ENCODE results near the gene TUBA3D.

DNA sequence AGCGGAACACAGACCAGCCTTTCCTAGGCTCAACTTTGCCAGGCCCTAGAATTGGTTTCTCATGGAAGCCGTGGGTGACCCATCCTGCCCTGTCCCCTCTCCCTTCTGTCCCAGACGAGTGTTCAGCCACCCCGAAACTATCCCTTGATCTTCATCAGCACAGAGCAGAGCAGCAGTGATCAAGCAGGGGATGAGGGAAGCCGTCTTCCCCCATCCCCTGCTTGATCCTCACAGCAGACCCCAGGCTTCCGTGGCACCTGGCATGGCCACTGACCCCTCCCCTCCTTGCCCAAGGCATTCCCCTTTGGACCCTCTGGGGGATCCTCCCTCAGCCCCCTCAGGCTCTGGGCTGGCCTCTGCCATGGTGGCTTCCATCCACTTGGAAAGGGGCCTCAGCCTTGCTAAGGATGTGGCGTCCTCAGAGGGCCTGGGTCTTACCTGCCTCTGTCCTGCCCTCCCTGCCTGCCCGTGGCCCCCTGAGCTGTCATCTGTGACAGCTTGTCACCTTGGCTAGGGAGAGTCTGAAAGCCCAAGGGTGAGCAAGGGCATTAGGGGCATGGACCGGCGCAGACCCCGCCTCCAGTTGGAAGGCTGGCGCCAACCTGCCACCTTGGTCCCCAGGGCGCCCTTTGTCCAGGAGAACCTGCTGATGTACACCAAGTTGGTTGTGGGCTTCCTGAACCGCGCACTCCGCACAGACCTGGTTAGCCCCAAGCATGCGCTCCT is 41.4 kb downstream of the TUBA3D start:
- TF ChIP-seq, protein P1, sequence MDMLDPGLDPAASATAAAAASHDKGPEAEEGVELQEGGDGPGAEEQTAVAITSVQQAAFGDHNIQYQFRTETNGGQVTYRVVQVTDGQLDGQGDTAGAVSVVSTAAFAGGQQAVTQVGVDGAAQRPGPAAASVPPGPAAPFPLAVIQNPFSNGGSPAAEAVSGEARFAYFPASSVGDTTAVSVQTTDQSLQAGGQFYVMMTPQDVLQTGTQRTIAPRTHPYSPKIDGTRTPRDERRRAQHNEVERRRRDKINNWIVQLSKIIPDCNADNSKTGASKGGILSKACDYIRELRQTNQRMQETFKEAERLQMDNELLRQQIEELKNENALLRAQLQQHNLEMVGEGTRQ (IDR thresholded peaks at IDR 0.05; ENCODE audit: borderline replicate concordance, low read depth, low read length): no peak
- TF ChIP-seq, protein P2, sequence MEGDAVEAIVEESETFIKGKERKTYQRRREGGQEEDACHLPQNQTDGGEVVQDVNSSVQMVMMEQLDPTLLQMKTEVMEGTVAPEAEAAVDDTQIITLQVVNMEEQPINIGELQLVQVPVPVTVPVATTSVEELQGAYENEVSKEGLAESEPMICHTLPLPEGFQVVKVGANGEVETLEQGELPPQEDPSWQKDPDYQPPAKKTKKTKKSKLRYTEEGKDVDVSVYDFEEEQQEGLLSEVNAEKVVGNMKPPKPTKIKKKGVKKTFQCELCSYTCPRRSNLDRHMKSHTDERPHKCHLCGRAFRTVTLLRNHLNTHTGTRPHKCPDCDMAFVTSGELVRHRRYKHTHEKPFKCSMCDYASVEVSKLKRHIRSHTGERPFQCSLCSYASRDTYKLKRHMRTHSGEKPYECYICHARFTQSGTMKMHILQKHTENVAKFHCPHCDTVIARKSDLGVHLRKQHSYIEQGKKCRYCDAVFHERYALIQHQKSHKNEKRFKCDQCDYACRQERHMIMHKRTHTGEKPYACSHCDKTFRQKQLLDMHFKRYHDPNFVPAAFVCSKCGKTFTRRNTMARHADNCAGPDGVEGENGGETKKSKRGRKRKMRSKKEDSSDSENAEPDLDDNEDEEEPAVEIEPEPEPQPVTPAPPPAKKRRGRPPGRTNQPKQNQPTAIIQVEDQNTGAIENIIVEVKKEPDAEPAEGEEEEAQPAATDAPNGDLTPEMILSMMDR (IDR thresholded peaks at IDR 0.05): no peak
- TF ChIP-seq FOXJ3 (CRISPR knock-in tag; IDR thresholded peaks at IDR 0.05) (no peak), JUND (IDR thresholded peaks at IDR 0.05) (no peak), RAD21 (IDR thresholded peaks at IDR 0.05; ENCODE audit: low read length) (no peak), MXI1 (IDR thresholded peaks at IDR 0.05; ENCODE audit: low read depth, low read length) (no peak), NRF1 (IDR thresholded peaks at IDR 0.05; ENCODE audit: low read depth, low read length) (no peak), EZH2phosphoT487 (IDR thresholded peaks at IDR 0.05; ENCODE audit: borderline replicate concordance, low read depth) (no peak), SIN3A (IDR thresholded peaks at IDR 0.05; ENCODE audit: borderline replicate concordance, low read depth, low read length) (no peak), GABPA (IDR thresholded peaks at IDR 0.05; ENCODE audit: low read depth) (no peak)
- TF ChIP-seq, protein P3, sequence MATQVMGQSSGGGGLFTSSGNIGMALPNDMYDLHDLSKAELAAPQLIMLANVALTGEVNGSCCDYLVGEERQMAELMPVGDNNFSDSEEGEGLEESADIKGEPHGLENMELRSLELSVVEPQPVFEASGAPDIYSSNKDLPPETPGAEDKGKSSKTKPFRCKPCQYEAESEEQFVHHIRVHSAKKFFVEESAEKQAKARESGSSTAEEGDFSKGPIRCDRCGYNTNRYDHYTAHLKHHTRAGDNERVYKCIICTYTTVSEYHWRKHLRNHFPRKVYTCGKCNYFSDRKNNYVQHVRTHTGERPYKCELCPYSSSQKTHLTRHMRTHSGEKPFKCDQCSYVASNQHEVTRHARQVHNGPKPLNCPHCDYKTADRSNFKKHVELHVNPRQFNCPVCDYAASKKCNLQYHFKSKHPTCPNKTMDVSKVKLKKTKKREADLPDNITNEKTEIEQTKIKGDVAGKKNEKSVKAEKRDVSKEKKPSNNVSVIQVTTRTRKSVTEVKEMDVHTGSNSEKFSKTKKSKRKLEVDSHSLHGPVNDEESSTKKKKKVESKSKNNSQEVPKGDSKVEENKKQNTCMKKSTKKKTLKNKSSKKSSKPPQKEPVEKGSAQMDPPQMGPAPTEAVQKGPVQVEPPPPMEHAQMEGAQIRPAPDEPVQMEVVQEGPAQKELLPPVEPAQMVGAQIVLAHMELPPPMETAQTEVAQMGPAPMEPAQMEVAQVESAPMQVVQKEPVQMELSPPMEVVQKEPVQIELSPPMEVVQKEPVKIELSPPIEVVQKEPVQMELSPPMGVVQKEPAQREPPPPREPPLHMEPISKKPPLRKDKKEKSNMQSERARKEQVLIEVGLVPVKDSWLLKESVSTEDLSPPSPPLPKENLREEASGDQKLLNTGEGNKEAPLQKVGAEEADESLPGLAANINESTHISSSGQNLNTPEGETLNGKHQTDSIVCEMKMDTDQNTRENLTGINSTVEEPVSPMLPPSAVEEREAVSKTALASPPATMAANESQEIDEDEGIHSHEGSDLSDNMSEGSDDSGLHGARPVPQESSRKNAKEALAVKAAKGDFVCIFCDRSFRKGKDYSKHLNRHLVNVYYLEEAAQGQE (IDR thresholded peaks at IDR 0.05; ENCODE audit: low read depth, low read length): no peak
- TF ChIP-seq, protein P4, sequence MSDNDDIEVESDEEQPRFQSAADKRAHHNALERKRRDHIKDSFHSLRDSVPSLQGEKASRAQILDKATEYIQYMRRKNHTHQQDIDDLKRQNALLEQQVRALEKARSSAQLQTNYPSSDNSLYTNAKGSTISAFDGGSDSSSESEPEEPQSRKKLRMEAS (IDR thresholded peaks at IDR 0.05; ENCODE audit: low read depth): no peak
- TF ChIP-seq, protein P5, sequence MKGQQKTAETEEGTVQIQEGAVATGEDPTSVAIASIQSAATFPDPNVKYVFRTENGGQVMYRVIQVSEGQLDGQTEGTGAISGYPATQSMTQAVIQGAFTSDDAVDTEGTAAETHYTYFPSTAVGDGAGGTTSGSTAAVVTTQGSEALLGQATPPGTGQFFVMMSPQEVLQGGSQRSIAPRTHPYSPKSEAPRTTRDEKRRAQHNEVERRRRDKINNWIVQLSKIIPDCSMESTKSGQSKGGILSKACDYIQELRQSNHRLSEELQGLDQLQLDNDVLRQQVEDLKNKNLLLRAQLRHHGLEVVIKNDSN (IDR thresholded peaks at IDR 0.05; ENCODE audit: borderline replicate concordance, low read depth): no peak

All from SK-N-SH (cell line).